GM21786 (cell line): ENCODE data around the gene PHF21A.
A peak's percentile ranks its signal among the peaks of the same experiment; 100 is the strongest.

ENCODE experiments used
- ATAC-seq: cut with Tn5 transposase; IDR thresholded peaks from one replicate; pipeline ENCODE4 v1.9.1; 2021; ENCODE audit not compliant: unreplicated experiment

The PHF21A gene

GRCh38 chr11:45924036-45924915 lies 197.0 kb downstream of the PHF21A start:
- no peak for ATAC-seq

- no peak for ATAC-seq
These were observed 198.7 kb downstream of the PHF21A start, which contains the start of gene LARGE2 for GRCh38 chr11:45922425-45923082. Gene LARGE2, plus strand, starts transcription at chr11:45922656. Its CDS starts 227 bp downstream, at chr11:45922883.

GRCh38 chr11:45921561-45922424 lies 199.5 kb downstream of the PHF21A start:
- ATAC-seq, result no peak

- no peak for ATAC-seq
These were observed 200.4 kb downstream of the PHF21A start for GRCh38 chr11:45920531-45921477.

- no peak for ATAC-seq
These were observed 201.3 kb downstream of the PHF21A start for GRCh38 chr11:45919806-45920530.

GRCh38 chr11:45918962-45919675 lies 202.1 kb downstream of the PHF21A start:
- no peak for ATAC-seq

GRCh38 chr11:45918331-45918941 lies 202.8 kb downstream of the PHF21A start:
- ATAC-seq, result peak; percentile 35

- peak; percentile 86 for ATAC-seq
These were observed 203.5 kb downstream of the PHF21A start, which contains the start of gene PEX16 for GRCh38 chr11:45917623-45918330. Gene PEX16, minus strand, starts transcription at chr11:45917877. Its CDS starts 66 bp downstream, at chr11:45917811.

- no peak for ATAC-seq
These were observed 204.0 kb downstream of the PHF21A start for GRCh38 chr11:45917286-45917622.

- ATAC-seq, result no peak
These were observed 205.8 kb downstream of the PHF21A start for GRCh38 chr11:45915446-45915845.

GRCh38 chr11:45913942-45914635 lies 207.2 kb downstream of the PHF21A start:
- no peak for ATAC-seq

GRCh38 chr11:45913514-45913913 lies 207.7 kb downstream of the PHF21A start:
- no peak for ATAC-seq

GRCh38 chr11:45910623-45911022 lies 210.6 kb downstream of the PHF21A start:
- no peak for ATAC-seq

GRCh38 chr11:45909594-45910475 lies 211.4 kb downstream of the PHF21A start:
- ATAC-seq, result no peak

GRCh38 chr11:45907911-45908370 lies 213.3 kb downstream of the PHF21A start:
- no peak for ATAC-seq
